ENCODE results near the gene HS3ST6. TPM values are rescaled to one million over a fixed set of nuclear protein-coding genes. Genes with fewer than 3 reads are reported as not detected.
A peak's percentile ranks its signal among the peaks of the same experiment; 100 is the strongest.
"Not testable (repeated sequence)": the region's sequence is repeated elsewhere in the genome, so short reads cannot be mapped to it uniquely, and the experiment has no call there.

Gene HS3ST6
- total RNA-seq, 4 donors from 2014 or later = 0.54 TPM; not detected in 3

DNA sequence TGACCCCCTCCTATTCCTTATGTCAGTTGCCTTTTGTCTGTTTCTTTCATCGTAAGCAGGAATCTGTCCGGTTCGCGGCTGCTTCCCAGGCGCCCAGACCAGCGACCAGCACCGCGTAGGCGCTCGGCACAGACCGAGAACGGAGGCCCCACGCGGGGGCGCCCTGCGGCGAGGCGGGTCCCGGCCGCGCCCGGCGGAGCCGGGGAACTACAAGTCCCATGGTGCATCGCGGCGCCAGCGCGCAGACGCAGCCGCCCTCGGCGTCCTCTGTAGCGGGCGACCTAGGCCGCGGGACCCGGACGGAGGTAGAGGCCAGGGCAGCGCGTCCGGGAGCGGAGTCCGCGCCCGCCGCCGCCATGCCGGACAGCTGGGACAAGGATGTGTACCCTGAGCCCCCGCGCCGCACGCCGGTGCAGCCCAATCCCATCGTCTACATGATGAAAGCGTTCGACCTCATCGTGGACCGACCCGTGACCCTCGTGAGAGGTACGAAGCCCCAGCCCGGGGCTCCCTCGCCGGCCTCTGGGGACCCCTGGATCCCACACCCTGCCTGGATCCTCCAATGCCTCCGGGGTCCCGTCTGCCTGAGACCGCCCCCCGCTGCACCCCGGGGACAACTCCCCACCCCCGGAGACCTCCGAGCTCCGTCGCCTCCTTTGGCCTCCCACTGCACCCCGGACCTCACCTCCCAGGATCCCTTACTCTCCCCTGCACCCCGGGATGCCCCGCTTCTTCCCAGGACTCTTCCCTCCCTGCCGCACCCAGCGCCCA, 41.2 kb upstream of the HS3ST6 start, which contains the start of gene NDUFB10:
Gene NDUFB10 (plus strand): TSS at position 270 of the 771 bp plus-strand sequence. CDS start 87 bp downstream, at position 357.
- no peaks in the 10 kb centered on the region for H3K27me3 ChIP-seq
- H3K27ac ChIP-seq = peak within 1 kb of the TSS; percentile 47 to 88 (median 70)
- H3K4me1 ChIP-seq = peaks cover 10 to 26% of the 10 kb centered on the region in 2 donors
- H3K36me3 ChIP-seq = peaks cover 6 to 15% of the 10 kb centered on the region in 2 donors
- H3K4me3 ChIP-seq (replicated peaks in 1 of 3) = peak within 1 kb of the TSS; percentile 30 to 88 (median 54)
- TF ChIP-seq, protein P1, sequence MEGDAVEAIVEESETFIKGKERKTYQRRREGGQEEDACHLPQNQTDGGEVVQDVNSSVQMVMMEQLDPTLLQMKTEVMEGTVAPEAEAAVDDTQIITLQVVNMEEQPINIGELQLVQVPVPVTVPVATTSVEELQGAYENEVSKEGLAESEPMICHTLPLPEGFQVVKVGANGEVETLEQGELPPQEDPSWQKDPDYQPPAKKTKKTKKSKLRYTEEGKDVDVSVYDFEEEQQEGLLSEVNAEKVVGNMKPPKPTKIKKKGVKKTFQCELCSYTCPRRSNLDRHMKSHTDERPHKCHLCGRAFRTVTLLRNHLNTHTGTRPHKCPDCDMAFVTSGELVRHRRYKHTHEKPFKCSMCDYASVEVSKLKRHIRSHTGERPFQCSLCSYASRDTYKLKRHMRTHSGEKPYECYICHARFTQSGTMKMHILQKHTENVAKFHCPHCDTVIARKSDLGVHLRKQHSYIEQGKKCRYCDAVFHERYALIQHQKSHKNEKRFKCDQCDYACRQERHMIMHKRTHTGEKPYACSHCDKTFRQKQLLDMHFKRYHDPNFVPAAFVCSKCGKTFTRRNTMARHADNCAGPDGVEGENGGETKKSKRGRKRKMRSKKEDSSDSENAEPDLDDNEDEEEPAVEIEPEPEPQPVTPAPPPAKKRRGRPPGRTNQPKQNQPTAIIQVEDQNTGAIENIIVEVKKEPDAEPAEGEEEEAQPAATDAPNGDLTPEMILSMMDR (IDR thresholded peaks at IDR 0.05) = peak in 5 of 6 experiments; percentile 25 to 73 (median 52)
- TF ChIP-seq POLR2A (IDR thresholded peaks at IDR 0.05) = peak; percentile 54 to 91
- 0 to 1% methylated on average over 10 to 14 of the region's 79 CpGs for WGBS, 2 donors
- intact Hi-C loops (cut with DNase I) = no loop called here
- peak; percentile 90 for DNase-seq
- no peaks in the 10 kb centered on the region for H3K9me3 ChIP-seq

DNA sequence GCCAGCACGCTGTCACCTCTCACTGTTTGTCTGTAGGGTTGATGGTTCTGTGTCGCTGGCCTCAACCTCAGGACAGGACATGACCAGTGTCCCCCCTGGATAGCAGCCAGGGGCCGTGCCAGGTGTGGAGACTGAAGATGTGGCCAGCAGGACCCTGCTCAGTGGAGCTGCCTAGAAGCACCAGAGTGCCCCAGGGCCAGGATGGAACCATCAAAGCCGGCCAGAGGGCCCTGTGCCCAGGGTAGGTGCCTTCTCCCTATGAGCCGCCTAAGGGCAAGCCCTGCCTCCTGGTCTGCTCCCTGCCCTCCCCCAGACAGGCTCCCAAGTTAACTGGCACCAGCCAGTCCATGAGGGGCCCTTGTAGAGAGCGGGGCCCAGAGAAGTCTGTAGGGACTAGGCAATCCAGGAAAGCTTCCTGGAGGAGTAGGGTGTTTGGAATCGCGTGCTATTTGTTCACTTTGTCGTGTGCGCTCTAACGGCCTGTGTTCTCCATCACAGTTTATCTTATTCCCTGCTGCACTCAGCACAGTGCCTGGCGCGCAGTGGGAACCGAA, 40.6 kb upstream of the HS3ST6 start:
- peak overlapping the region in 1 of 3 donors; percentile 88 for H3K4me3 ChIP-seq (replicated peaks in 1 of 3)
- peaks cover 6 to 15% of the 10 kb centered on the region in 2 donors for H3K36me3 ChIP-seq
- peak overlapping the region in 2 of 3 donors; percentile 70 to 88 for H3K27ac ChIP-seq
- no peaks in the 10 kb centered on the region for H3K9me3 ChIP-seq
- H3K4me1 ChIP-seq = peaks cover 5 to 21% of the 10 kb centered on the region in 2 donors
- DNase-seq = no peak
- 22 to 32% methylated on average over 10 to 11 of the region's 14 CpGs for WGBS, 2 donors
- intact Hi-C loops (cut with DNase I) = no loop called here
- no peaks in the 10 kb centered on the region for H3K27me3 ChIP-seq
- TF ChIP-seq, protein P1 (IDR thresholded peaks at IDR 0.05) = no peak
- no peak for TF ChIP-seq POLR2A (IDR thresholded peaks at IDR 0.05)

DNA sequence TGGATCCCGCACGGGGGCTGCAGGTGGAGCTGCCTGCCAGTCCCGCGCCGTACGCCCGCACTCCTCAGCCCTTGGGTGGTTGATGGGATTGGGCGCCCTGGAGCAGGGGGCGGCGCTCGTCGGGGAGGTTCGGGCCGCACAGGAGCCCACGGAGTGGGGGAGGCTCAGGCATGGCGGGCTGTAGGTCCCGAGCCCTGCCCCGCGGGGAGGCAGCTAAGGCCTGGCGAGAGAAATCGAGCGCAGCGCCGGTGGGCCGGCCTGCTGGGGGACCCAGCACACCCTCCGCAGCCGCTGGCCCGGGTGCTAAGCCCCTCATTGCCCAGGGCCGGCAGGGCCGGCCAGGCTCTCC, 39.9 kb upstream of the HS3ST6 start:
- Histone ChIP-seq H3K36me3 (peaks cover 6 to 15% of the 10 kb centered on the region in 2 donors), H3K4me1 (peaks cover 3 to 16% of the 10 kb centered on the region in 2 donors)
- H3K27ac ChIP-seq; intact Hi-C loops (cut with DNase I); H3K9me3 ChIP-seq; H3K27me3 ChIP-seq; DNase-seq; H3K4me3 ChIP-seq (replicated peaks in 1 of 3): not testable (repeated sequence)
- 59 to 84% methylated on average over 17 to 25 of the region's 30 CpGs for WGBS, 2 donors

DNA sequence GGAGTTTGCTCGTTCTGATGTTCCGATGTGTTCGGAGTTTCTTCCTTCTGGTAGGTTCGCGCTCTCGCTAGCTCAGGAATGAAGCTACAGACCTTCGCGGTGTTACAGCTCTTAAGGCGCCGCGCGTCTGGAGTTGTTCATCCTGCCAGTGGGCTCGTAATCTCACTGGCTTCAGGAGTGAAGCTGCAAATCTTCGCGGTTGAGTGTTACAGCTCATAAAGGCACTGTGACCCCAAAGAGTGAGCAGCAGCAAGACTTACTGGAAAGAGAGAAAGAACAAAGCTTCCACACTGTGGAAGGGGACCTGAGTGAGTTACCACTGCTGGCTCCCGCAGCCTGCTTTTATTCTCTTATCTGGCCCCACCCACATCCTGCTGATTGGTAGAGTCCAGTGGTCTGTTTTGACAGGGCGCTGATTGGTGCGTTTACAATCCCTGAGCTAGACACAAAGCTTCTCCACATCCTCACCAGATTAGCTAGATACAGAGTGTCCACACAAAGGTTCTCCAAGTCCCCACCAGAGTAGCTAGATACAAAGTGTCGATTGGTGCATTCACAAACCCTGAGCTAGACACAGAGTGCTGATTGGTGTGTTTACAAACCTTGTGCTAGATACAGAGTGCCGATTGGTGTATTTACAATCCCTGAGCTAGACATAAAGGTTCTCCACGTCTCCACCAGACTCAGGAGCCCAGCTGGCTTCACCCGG, 39.4 kb upstream of the HS3ST6 start:
- WGBS, 2 donors = 83 to 86% methylated on average over 17 to 18 of the region's 22 CpGs

DNA sequence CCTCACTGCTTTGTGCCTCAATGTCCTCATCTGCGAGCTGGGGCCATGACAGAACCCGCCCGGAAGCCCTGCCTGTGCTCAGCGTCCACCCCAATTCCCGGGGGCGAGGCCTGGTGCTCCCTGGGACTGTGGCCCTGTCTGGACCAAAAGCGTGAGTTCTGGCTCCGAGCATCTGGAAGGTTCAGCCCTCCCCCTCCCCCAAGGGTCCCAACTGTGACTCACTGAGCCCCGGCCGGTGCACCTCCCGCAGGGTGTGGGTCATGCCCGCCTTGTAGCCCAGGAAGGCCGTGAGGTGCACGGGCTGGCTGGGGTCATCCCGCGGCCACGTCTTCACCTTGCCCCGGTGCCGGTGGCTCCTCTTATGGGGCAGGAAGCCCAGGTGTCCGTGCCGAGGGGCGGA, 35.5 kb upstream of the HS3ST6 start:
- Histone ChIP-seq H3K9me3 (no peaks in the 10 kb centered on the region), H3K4me3 (replicated peaks in 1 of 3) (no peak overlapping the region), H3K27me3 (no peaks in the 10 kb centered on the region), H3K36me3 (no peaks in the 10 kb centered on the region), H3K4me1 (peaks cover 0 to 1% of the 10 kb centered on the region in 2 donors), H3K27ac (no peak overlapping the region)
- intact Hi-C loops (cut with DNase I) = no loop called here
- no peak for DNase-seq
- WGBS, 2 donors = 88 to 90% methylated on average over 13 to 15 of the region's 22 CpGs
- TF ChIP-seq POLR2A (IDR thresholded peaks at IDR 0.05) = no peak
- TF ChIP-seq, protein P1 (IDR thresholded peaks at IDR 0.05) = no peak

More for the DNA sequence above, 39.4 kb upstream of the HS3ST6 start:
- H3K27ac ChIP-seq; DNase-seq; H3K4me3 ChIP-seq (replicated peaks in 1 of 3); intact Hi-C loops (cut with DNase I); H3K27me3 ChIP-seq; H3K9me3 ChIP-seq: not testable (repeated sequence)
- H3K36me3 ChIP-seq = peaks cover 6 to 12% of the 10 kb centered on the region in 2 donors
- H3K4me1 ChIP-seq = peaks cover 3 to 11% of the 10 kb centered on the region in 2 donors

Measured in thyroid gland (tissue), 4 donors.